MCF 10A (cell line): ENCODE measurements around the gene AOC2. TPM values are rescaled to one million over a fixed set of nuclear protein-coding genes. Genes with fewer than 3 reads are reported as not detected.
A peak's percentile ranks its signal among the peaks of the same experiment; 100 is the strongest.

Experiments
- BruUV-seq: library from RNA; stranded (reverse); fragments of 400-500 nt; replicated peaks from 2 replicates; lab custom pipeline; 2021; lab: Mats Ljungman, UMichigan
- CTCF ChIA-PET: fragments of 300-600 bp; sonication (Branson Sonifier 250); formaldehyde crosslinking; extraction: SDS; loops from one replicate; lab custom pipeline; 2021; ENCODE audit warnings: antibody characterized with exemption, inconsistent platforms; lab: Yijun Ruan, JAX
- POLR2A ChIA-PET: fragments of 300-600, 350-650 bp; sonication (Branson Sonifier 250); formaldehyde crosslinking; extraction: SDS; loops from one replicate; lab custom pipeline; 2020; ENCODE audit warnings: antibody characterized with exemption, inconsistent platforms; lab: Yijun Ruan, JAX
- DNase-seq: peaks from one replicate; pipeline ENCODE4 v3.0.0-alpha.2; 2018; ENCODE audit not compliant: unreplicated experiment
- H3K27ac Mint-ChIP-seq: one replicate; pipeline ENCODE4 v1.8.0; 2022; ENCODE audit warnings: mild to moderate bottlenecking, low read depth, mixed read lengths; ENCODE audit not compliant: unreplicated experiment
- H3K27me3 Mint-ChIP-seq: one replicate; pipeline ENCODE4 v1.8.0; 2022; ENCODE audit warnings: mixed read lengths; ENCODE audit not compliant: insufficient read depth, unreplicated experiment
- H3K36me3 Mint-ChIP-seq: one replicate; pipeline ENCODE4 v1.8.0; 2022; ENCODE audit warnings: mild to moderate bottlenecking, moderate library complexity, mixed read lengths; ENCODE audit not compliant: insufficient read depth, unreplicated experiment
- H3K4me1 Mint-ChIP-seq: one replicate; pipeline ENCODE4 v1.8.0; 2022; ENCODE audit warnings: mixed read lengths; ENCODE audit not compliant: insufficient read depth, unreplicated experiment
- H3K4me3 Mint-ChIP-seq: one replicate; pipeline ENCODE4 v1.8.0; 2022; ENCODE audit warnings: mild to moderate bottlenecking, moderate library complexity, mixed read lengths; ENCODE audit not compliant: unreplicated experiment
- H3K9me3 Mint-ChIP-seq: one replicate; pipeline ENCODE4 v1.8.0; 2022; ENCODE audit warnings: mixed read lengths; ENCODE audit not compliant: unreplicated experiment
- CTCF ChIP-seq: fragments of 200-600 bp; IDR thresholded peaks from one replicate; pipeline ENCODE4 v1.8.0; 2022; ENCODE audit warnings: antibody characterized with exemption, mild to moderate bottlenecking; ENCODE audit not compliant: unreplicated experiment
- intact Hi-C: fragments of 100-400 bp; cut with micrococcal nuclease; formaldehyde crosslinking; loops from 2 replicates; pipeline ENCODE4 v1.14.1; 2022
- total RNA-seq: library from RNA; stranded (reverse); gene quantifications from 2 replicates; pipeline ENCODE4 v1.2.3, GENCODE V29; 2022

AOC2 gene
- total RNA-seq, 1 experiment from 2014 or later = 2.6 TPM

DNA sequence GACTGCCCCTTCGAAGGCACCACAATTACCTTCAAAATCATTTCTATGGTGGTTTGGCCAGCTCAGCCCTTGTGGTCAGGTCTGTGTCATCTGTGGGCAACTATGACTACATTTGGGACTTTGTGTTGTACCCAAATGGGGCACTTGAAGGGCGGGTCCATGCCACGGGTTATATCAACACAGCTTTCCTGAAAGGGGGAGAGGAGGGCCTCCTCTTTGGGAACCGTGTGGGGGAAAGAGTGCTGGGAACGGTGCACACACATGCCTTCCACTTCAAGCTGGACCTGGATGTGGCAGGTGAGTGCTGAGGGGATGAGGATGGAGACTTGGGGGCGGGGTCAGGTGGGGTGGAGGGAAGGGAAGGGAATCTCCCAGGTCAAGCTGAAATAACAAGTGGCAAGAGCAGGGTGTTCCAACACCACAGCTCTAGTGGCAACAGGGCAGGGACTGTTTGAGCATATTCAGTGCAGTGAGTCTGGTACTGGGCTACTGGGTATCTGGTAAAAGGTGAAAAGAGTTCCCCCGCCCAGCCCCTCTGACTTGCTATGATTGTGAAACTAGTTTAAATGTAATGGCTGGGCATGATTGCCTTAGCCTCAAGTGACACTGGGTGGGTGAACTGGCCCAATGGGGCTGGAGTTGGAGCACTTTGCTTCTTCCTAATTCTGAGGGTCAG, 1.7 kb downstream of the AOC2 start:
- peaks cover 13% of the 10 kb centered on the region for H3K27me3 Mint-ChIP-seq
- peaks cover 38% of the 10 kb centered on the region for H3K36me3 Mint-ChIP-seq
- H3K4me3 Mint-ChIP-seq = no peak overlapping the region
- peaks cover 13% of the 10 kb centered on the region for H3K4me1 Mint-ChIP-seq
- intact Hi-C loops = no loop called here
- ChIA-PET POLR2A (interaction anchor here (0.6 to 3.0 kb wide), 8 partner anchors 9 to 916 kb away, joined by 3 to 15 read pairs (median 5); partner anchors contain the start of genes BECN1, PSME3 and RPL27), CTCF (interaction anchor here (0.7 to 5.0 kb wide), 4 partner anchors 83 to 981 kb away, joined by 3 to 60 read pairs (median 11); partner anchors contain the start of genes KLHL11 and RPL27)
- TF ChIP-seq CTCF = no peak
- BruUV-seq = no TSS peak
- H3K27ac Mint-ChIP-seq = no peak overlapping the region
- H3K9me3 Mint-ChIP-seq = no peaks in the 10 kb centered on the region
- peak; percentile 35 for DNase-seq

GRCh38 chr17:42846594-42847280, 2.4 kb downstream of the AOC2 start:
- BruUV-seq = no TSS peak
- Mint-ChIP-seq H3K36me3 (peaks cover 31% of the 10 kb centered on the region), H3K4me1 (peaks cover 13% of the 10 kb centered on the region), H3K27ac (no peak overlapping the region), H3K4me3 (no peak overlapping the region), H3K9me3 (no peaks in the 10 kb centered on the region), H3K27me3 (peaks cover 13% of the 10 kb centered on the region)
- no peak for TF ChIP-seq CTCF
- intact Hi-C loops = no loop called here
- CTCF ChIA-PET = interaction anchor here (1.5 to 5.0 kb wide), 2 partner anchors 82 to 91 kb away, joined by 5 to 60 read pairs; no protein-coding TSS in a partner anchor
- POLR2A ChIA-PET = interaction anchor here (0.7 to 2.5 kb wide), 3 partner anchors 14 to 102 kb away, joined by 3 to 15 read pairs (median 4); partner anchors contain the start of gene PSME3
- DNase-seq = peak; percentile 70

DNA sequence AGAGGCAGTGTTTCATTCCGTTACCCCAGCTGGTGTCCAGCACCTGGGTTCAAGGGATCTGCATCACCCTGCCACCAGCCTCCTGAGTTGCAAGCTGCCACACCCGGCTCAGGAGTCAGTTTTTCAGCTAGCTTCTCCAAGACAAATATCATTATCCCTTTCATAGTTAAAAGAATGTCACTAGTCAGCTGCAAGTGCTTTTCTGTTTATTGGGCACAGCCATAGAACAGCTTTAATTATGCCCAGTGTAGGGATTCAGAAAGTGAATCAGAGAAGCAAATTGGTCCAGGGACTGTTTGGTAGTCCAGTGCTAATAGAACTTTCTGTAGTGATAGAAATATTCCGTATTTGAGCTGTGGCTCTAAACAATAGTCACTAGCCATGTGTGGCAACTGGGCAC, 3.7 kb downstream of the AOC2 start:
- peaks cover 13% of the 10 kb centered on the region for H3K27me3 Mint-ChIP-seq
- CTCF ChIA-PET = interaction anchor here (0.5 to 2.0 kb wide), 6 partner anchors 81 to 851 kb away, joined by 3 to 9 read pairs (median 4); partner anchors contain the start of gene RND2
- peaks cover 13% of the 10 kb centered on the region for H3K4me1 Mint-ChIP-seq
- BruUV-seq = no TSS peak
- TF ChIP-seq CTCF = no peak
- no peak overlapping the region for H3K4me3 Mint-ChIP-seq
- H3K27ac Mint-ChIP-seq = no peak overlapping the region
- intact Hi-C loops = no loop called here
- peaks cover 18% of the 10 kb centered on the region for H3K36me3 Mint-ChIP-seq
- H3K9me3 Mint-ChIP-seq = no peaks in the 10 kb centered on the region
- DNase-seq = no peak
- POLR2A ChIA-PET = interaction anchor here (0.7 to 1.4 kb wide), 4 partner anchors 15 to 89 kb away, joined by 3 to 8 read pairs (median 3); partner anchors contain the start of gene PSME3

GRCh38 chr17:42849031-42849430, 4.7 kb downstream of the AOC2 start:
- Mint-ChIP-seq H3K36me3 (peaks cover 8% of the 10 kb centered on the region), H3K27me3 (peaks cover 22% of the 10 kb centered on the region), H3K9me3 (no peaks in the 10 kb centered on the region), H3K27ac (no peak overlapping the region), H3K4me3 (no peak overlapping the region), H3K4me1 (peaks cover 13% of the 10 kb centered on the region)
- POLR2A ChIA-PET = interaction anchor here (0.9 to 1.4 kb wide), 2 partner anchors 16 to 88 kb away, joined by 3 to 8 read pairs; partner anchors contain the start of gene PSME3
- intact Hi-C loops = no loop called here
- TF ChIP-seq CTCF = no peak
- BruUV-seq = no TSS peak
- DNase-seq = no peak
- CTCF ChIA-PET = interaction anchor here (0.9 to 2.0 kb wide), 5 partner anchors 15 to 176 kb away, joined by 3 to 9 read pairs (median 4); partner anchors contain the start of gene RND2
